Activated CD8-positive, alpha-beta T cell treated with anti-CD3 and anti-CD28 coated beads for 36 hours (primary cell): ENCODE data around the gene MGRN1. TPM values are rescaled to one million over a fixed set of nuclear protein-coding genes. Genes with fewer than 3 reads are reported as not detected.

ENCODE experiments used
- ATAC-seq: fragments of 200-7000 bp; cut with Tn5 transposase; one replicate; pipeline ENCODE4 v1.10.0; 2021; ENCODE audit warnings: mild to moderate bottlenecking, moderate library complexity
- CTCF ChIA-PET: fragments of 350-600 bp; sonication (Branson Sonifier 250); formaldehyde crosslinking; loops from one replicate; lab custom pipeline; 2021; ENCODE audit warnings: antibody characterized with exemption; lab: Charles Lee
- POLR2A ChIA-PET: fragments of 350-600 bp; sonication (Branson Sonifier 250); formaldehyde crosslinking; loops from one replicate; lab custom pipeline; 2021; ENCODE audit warnings: antibody characterized with exemption; lab: Charles Lee
- DNase-seq: peaks from one replicate; pipeline ENCODE4 v3.0.0-alpha.2; 2020
- H3K27ac Mint-ChIP-seq: one replicate; pipeline ENCODE4 v1.8.0; 2021; ENCODE audit warnings: mild to moderate bottlenecking, mixed read lengths
- H3K27me3 Mint-ChIP-seq: one replicate; pipeline ENCODE4 v1.8.0; 2021; ENCODE audit warnings: mixed read lengths
- H3K36me3 Mint-ChIP-seq: one replicate; pipeline ENCODE4 v1.8.0; 2021; ENCODE audit warnings: low read depth, mixed read lengths
- H3K4me1 Mint-ChIP-seq: one replicate; pipeline ENCODE4 v1.8.0; 2021; ENCODE audit warnings: low read depth, mixed read lengths
- H3K4me3 Mint-ChIP-seq: one replicate; pipeline ENCODE4 v1.8.0; 2021; ENCODE audit warnings: mild to moderate bottlenecking, moderate library complexity, mixed read lengths
- H3K9me3 Mint-ChIP-seq: one replicate; pipeline ENCODE4 v1.8.0; 2021; ENCODE audit warnings: mixed read lengths
- intact Hi-C: fragments of 100-400 bp; cut with micrococcal nuclease; formaldehyde crosslinking; loops from one replicate; pipeline ENCODE4 v1.10.0; 2022
- total RNA-seq, 2 experiments: library from RNA; stranded (reverse); gene quantifications; one replicate each; pipeline ENCODE4 v1.2.3, GENCODE V29; 2021
- TF ChIP-seq, protein P1 (sequence below): fragments of 200-600 bp; IDR thresholded peaks from one replicate; pipeline ENCODE4 v1.8.0; 2022; ENCODE audit warnings: antibody characterized with exemption, mild to moderate bottlenecking

Gene MGRN1
- total RNA-seq, 2 experiments from 2014 or later, result 67.6 to 70.8 TPM

GRCh38 chr16:4628283-4628682 is 3.7 kb downstream of the MGRN1 start:
- peaks cover 40% of the 10 kb centered on the region for H3K4me1 Mint-ChIP-seq
- no peaks in the 10 kb centered on the region for H3K27me3 Mint-ChIP-seq
- no peak overlapping the region for H3K4me3 Mint-ChIP-seq
- TF ChIP-seq, protein P1, sequence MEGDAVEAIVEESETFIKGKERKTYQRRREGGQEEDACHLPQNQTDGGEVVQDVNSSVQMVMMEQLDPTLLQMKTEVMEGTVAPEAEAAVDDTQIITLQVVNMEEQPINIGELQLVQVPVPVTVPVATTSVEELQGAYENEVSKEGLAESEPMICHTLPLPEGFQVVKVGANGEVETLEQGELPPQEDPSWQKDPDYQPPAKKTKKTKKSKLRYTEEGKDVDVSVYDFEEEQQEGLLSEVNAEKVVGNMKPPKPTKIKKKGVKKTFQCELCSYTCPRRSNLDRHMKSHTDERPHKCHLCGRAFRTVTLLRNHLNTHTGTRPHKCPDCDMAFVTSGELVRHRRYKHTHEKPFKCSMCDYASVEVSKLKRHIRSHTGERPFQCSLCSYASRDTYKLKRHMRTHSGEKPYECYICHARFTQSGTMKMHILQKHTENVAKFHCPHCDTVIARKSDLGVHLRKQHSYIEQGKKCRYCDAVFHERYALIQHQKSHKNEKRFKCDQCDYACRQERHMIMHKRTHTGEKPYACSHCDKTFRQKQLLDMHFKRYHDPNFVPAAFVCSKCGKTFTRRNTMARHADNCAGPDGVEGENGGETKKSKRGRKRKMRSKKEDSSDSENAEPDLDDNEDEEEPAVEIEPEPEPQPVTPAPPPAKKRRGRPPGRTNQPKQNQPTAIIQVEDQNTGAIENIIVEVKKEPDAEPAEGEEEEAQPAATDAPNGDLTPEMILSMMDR, result no peak
- no peak for DNase-seq
- CTCF ChIA-PET, result no interaction called here
- POLR2A ChIA-PET, result no interaction called here
- H3K9me3 Mint-ChIP-seq, result peaks cover 5% of the 10 kb centered on the region
- H3K36me3 Mint-ChIP-seq, result peaks cover 31% of the 10 kb centered on the region
- no peak for ATAC-seq
- intact Hi-C loops, result no loop called here
- no peak overlapping the region for H3K27ac Mint-ChIP-seq

DNA sequence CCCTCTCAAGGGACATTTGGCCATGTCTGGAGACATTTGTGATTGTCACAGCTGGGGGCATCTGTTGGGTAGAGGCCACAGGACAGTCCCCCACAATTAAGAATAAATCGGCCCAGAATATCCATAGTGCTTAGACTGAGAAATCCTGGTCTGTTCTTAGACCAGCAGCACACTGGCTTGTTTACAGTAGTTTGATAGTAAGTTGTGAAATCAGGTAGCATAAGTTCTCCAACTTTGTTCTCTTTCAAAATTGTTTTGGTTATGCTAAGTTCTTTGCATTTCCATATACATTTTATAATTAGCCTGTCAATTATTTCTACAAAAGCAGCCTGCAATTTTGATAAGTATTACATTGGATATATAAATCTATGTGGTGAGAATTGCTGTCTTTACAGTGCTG is 6.8 kb downstream of the MGRN1 start:
- intact Hi-C loops, result no loop called here
- ATAC-seq (no peak), DNase-seq (no peak)
- CTCF ChIA-PET, result interaction anchor here (0.7 to 2.1 kb wide), 2 partner anchors 19 kb away, joined by 4 to 6 read pairs; no protein-coding TSS in a partner anchor
- Mint-ChIP-seq H3K9me3 (peaks cover 5% of the 10 kb centered on the region), H3K4me1 (peaks cover 22% of the 10 kb centered on the region), H3K4me3 (no peak overlapping the region), H3K27ac (no peak overlapping the region), H3K27me3 (no peaks in the 10 kb centered on the region), H3K36me3 (peaks cover 33% of the 10 kb centered on the region)
- TF ChIP-seq, protein P1, result no peak
- POLR2A ChIA-PET, result no interaction called here

GRCh38 chr16:4633910-4634635 is 9.4 kb downstream of the MGRN1 start:
- POLR2A ChIA-PET, result interaction anchor here (1.2 kb wide), 1 partner anchor 13 kb away, joined by 3 read pairs; no protein-coding TSS in a partner anchor
- Mint-ChIP-seq H3K27ac (no peak overlapping the region), H3K27me3 (no peaks in the 10 kb centered on the region), H3K4me1 (peaks cover 15% of the 10 kb centered on the region), H3K4me3 (no peak overlapping the region), H3K9me3 (peaks cover 5% of the 10 kb centered on the region), H3K36me3 (peaks cover 27% of the 10 kb centered on the region)
- no peak for DNase-seq
- CTCF ChIA-PET, result interaction anchor here (1.3 to 3.3 kb wide), 3 partner anchors 10 to 49 kb away, joined by 4 to 10 read pairs (median 10); partner anchors contain the start of gene MGRN1
- intact Hi-C loops, result no loop called here
- no peak for ATAC-seq
- TF ChIP-seq, protein P1, result no peak

DNA sequence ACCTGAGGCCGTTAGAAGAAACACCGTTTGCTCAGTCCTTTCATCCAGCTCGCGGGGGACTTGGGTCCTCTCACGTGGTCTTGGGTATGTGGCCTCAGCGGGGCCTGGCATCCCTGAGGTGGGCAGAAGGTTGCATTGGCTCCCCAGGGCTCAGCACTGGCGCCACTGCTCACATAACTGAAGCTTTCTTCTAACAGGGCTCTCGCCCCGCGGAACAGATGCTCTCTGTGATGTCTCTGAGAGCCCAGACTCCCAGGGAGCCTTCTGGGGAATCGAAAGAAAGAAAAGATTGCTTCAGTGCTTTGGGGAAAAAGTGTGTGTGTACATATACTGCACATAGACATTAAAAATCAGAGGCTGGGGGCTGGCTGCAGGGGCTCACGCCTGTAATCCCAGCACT is 10.1 kb downstream of the MGRN1 start:
- Mint-ChIP-seq H3K36me3 (peaks cover 24% of the 10 kb centered on the region), H3K9me3 (peaks cover 5% of the 10 kb centered on the region), H3K27ac (no peak overlapping the region), H3K4me3 (no peak overlapping the region), H3K4me1 (peaks cover 20% of the 10 kb centered on the region), H3K27me3 (no peaks in the 10 kb centered on the region)
- ATAC-seq (no peak), DNase-seq (no peak)
- TF ChIP-seq, protein P1, result no peak
- ChIA-PET POLR2A (interaction anchor here (1.1 to 1.2 kb wide), 2 partner anchors 13 to 129 kb away, joined by 3 read pairs; no protein-coding TSS in a partner anchor), CTCF (interaction anchor here (1.3 to 3.3 kb wide), 3 partner anchors 11 to 48 kb away, joined by 4 to 10 read pairs (median 10); partner anchors contain the start of gene MGRN1)
- intact Hi-C loops, result no loop called here

- POLR2A ChIA-PET, result interaction anchor here (2.1 kb wide), 1 partner anchor 11 kb away, joined by 7 read pairs; no protein-coding TSS in a partner anchor
Measured at GRCh38 chr16:4636196-4636595, 11.6 kb downstream of the MGRN1 start.

More at GRCh38 chr16:4636196-4636595, 11.6 kb downstream of the MGRN1 start:
- ATAC-seq (no peak), DNase-seq (no peak)
- TF ChIP-seq, protein P1, result no peak
- Mint-ChIP-seq H3K4me3 (no peak overlapping the region), H3K27me3 (no peaks in the 10 kb centered on the region), H3K9me3 (peaks cover 3% of the 10 kb centered on the region), H3K36me3 (peaks cover 19% of the 10 kb centered on the region), H3K27ac (no peak overlapping the region), H3K4me1 (peaks cover 30% of the 10 kb centered on the region)
- CTCF ChIA-PET, result interaction anchor here (2.1 to 3.3 kb wide), 2 partner anchors 12 to 13 kb away, joined by 10 read pairs; partner anchors contain the start of gene MGRN1
- intact Hi-C loops, result no loop called here
